ENCODE results near the gene MED14. TPM values are rescaled to one million over a fixed set of nuclear protein-coding genes. Genes with fewer than 3 reads are reported as not detected.

Gene MED14
- total RNA-seq, 1 donor from 2014 or later: 52.7 TPM

GRCh38 chrX:40759374-40759773, 24.0 kb upstream of the MED14 start:
- no peak for TF ChIP-seq CTCF (conservative IDR thresholded peaks at IDR 0.05)
- H3K36me3 Mint-ChIP-seq (ENCODE audit: low read depth): no peaks in the 10 kb centered on the region

GRCh38 chrX:40757058-40757457, 21.7 kb upstream of the MED14 start:
- DNase-seq (ENCODE audit: low read depth, low spot score): no peak
- no peak overlapping the region for H3K27ac Mint-ChIP-seq (ENCODE audit: unreplicated experiment)
- peaks cover 17% of the 10 kb centered on the region for H3K9me3 Mint-ChIP-seq
- no peak for TF ChIP-seq CTCF (conservative IDR thresholded peaks at IDR 0.05)
- H3K4me3 Mint-ChIP-seq: no peak overlapping the region
- peaks cover 4% of the 10 kb centered on the region for H3K36me3 Mint-ChIP-seq (ENCODE audit: low read depth)
- no peaks in the 10 kb centered on the region for H3K4me1 Mint-ChIP-seq
- H3K27me3 Mint-ChIP-seq (ENCODE audit: low read depth): no peaks in the 10 kb centered on the region

More at GRCh38 chrX:40759374-40759773, 24.0 kb upstream of the MED14 start:
- no peak for DNase-seq (ENCODE audit: low read depth, low spot score)
- Mint-ChIP-seq H3K27ac (ENCODE audit: unreplicated experiment) (no peak overlapping the region), H3K27me3 (ENCODE audit: low read depth) (no peaks in the 10 kb centered on the region), H3K9me3 (peaks cover 4% of the 10 kb centered on the region), H3K4me1 (no peaks in the 10 kb centered on the region), H3K4me3 (no peak overlapping the region)

- TF ChIP-seq CTCF (conservative IDR thresholded peaks at IDR 0.05): no peak
- Mint-ChIP-seq H3K27ac (ENCODE audit: unreplicated experiment) (no peak overlapping the region), H3K36me3 (ENCODE audit: low read depth) (peaks cover 6% of the 10 kb centered on the region), H3K27me3 (ENCODE audit: low read depth) (no peaks in the 10 kb centered on the region), H3K4me1 (no peaks in the 10 kb centered on the region), H3K4me3 (no peak overlapping the region), H3K9me3 (peaks cover 25% of the 10 kb centered on the region)
- DNase-seq (ENCODE audit: low read depth, low spot score): no peak
Observed at GRCh38 chrX:40755291-40756249, 20.2 kb upstream of the MED14 start.

GRCh38 chrX:40749681-40750494, 14.5 kb upstream of the MED14 start:
- H3K4me1 Mint-ChIP-seq: peaks cover 3% of the 10 kb centered on the region
- peaks cover 8% of the 10 kb centered on the region for H3K36me3 Mint-ChIP-seq (ENCODE audit: low read depth)
- TF ChIP-seq CTCF (conservative IDR thresholded peaks at IDR 0.05): no peak
- peaks cover 21% of the 10 kb centered on the region for H3K9me3 Mint-ChIP-seq
- DNase-seq (ENCODE audit: low read depth, low spot score): no peak
- H3K27ac Mint-ChIP-seq (ENCODE audit: unreplicated experiment): no peak overlapping the region
- H3K27me3 Mint-ChIP-seq (ENCODE audit: low read depth): no peaks in the 10 kb centered on the region
- H3K4me3 Mint-ChIP-seq: no peak overlapping the region

GRCh38 chrX:40748977-40749376, 13.6 kb upstream of the MED14 start:
- H3K4me1 Mint-ChIP-seq: peaks cover 3% of the 10 kb centered on the region
- DNase-seq (ENCODE audit: low read depth, low spot score): no peak

More at GRCh38 chrX:40748977-40749376, 13.6 kb upstream of the MED14 start:
- Mint-ChIP-seq H3K36me3 (ENCODE audit: low read depth) (peaks cover 8% of the 10 kb centered on the region), H3K27ac (ENCODE audit: unreplicated experiment) (no peak overlapping the region), H3K27me3 (ENCODE audit: low read depth) (no peaks in the 10 kb centered on the region), H3K4me3 (no peak overlapping the region), H3K9me3 (peaks cover 18% of the 10 kb centered on the region)
- no peak for TF ChIP-seq CTCF (conservative IDR thresholded peaks at IDR 0.05)

All from neural crest cell (in vitro differentiated cells).